DMS 273 treated with DMSO at 0.1 percent for 48 hours (cell line): Measurements from ENCODE around the gene INSC.

Experiments used
- DNase-seq: peaks from one replicate; lab custom pipeline; 2025; lab: John Stamatoyannopoulos, UW

Gene INSC

GRCh38 chr11:15148169-15148568 lies 33.4 kb downstream of the INSC start:
- DNase-seq = no peak

GRCh38 chr11:15149050-15149449 lies 34.3 kb downstream of the INSC start:
- no peak for DNase-seq

- DNase-seq = no peak
Measured at GRCh38 chr11:15150507-15150906, 35.8 kb downstream of the INSC start.

- DNase-seq = no peak
Measured at GRCh38 chr11:15153231-15153630, 38.5 kb downstream of the INSC start.

GRCh38 chr11:15157181-15157580 lies 42.5 kb downstream of the INSC start:
- no peak for DNase-seq

GRCh38 chr11:15157606-15158137 lies 42.9 kb downstream of the INSC start:
- no peak for DNase-seq

- no peak for DNase-seq
Measured at GRCh38 chr11:15158351-15159015, 43.8 kb downstream of the INSC start.

- no peak for DNase-seq
Measured at GRCh38 chr11:15159085-15159484, 44.4 kb downstream of the INSC start.

GRCh38 chr11:15161790-15162189 lies 47.1 kb downstream of the INSC start:
- DNase-seq = no peak

- DNase-seq = no peak
Measured at GRCh38 chr11:15163136-15163535, 48.4 kb downstream of the INSC start.

- DNase-seq = no peak
Measured at GRCh38 chr11:15166204-15166603, 51.5 kb downstream of the INSC start.

GRCh38 chr11:15169815-15170551 lies 55.3 kb downstream of the INSC start:
- no peak for DNase-seq

- DNase-seq = no peak
Measured at GRCh38 chr11:15170698-15171097, 56.0 kb downstream of the INSC start.

GRCh38 chr11:15171956-15172355 lies 57.2 kb downstream of the INSC start:
- no peak for DNase-seq

GRCh38 chr11:15175831-15176230 lies 61.1 kb downstream of the INSC start:
- DNase-seq = no peak

- DNase-seq = no peak
Measured at GRCh38 chr11:15176646-15177163, 62.0 kb downstream of the INSC start.

GRCh38 chr11:15177491-15177890 lies 62.8 kb downstream of the INSC start:
- no peak for DNase-seq

- no peak for DNase-seq
Measured at GRCh38 chr11:15178214-15178613, 63.5 kb downstream of the INSC start.

- DNase-seq = no peak
Measured at GRCh38 chr11:15179167-15179566, 64.4 kb downstream of the INSC start.

- no peak for DNase-seq
Measured at GRCh38 chr11:15180212-15180792, 65.6 kb downstream of the INSC start.

- no peak for DNase-seq
Measured at GRCh38 chr11:15182372-15182771, 67.6 kb downstream of the INSC start.

- DNase-seq = no peak
Measured at GRCh38 chr11:15185021-15185420, 70.3 kb downstream of the INSC start.

- DNase-seq = no peak
Measured at GRCh38 chr11:15186146-15186545, 71.4 kb downstream of the INSC start.
